ENCODE results near the gene BEST1. TPM values are rescaled to one million over a fixed set of nuclear protein-coding genes. Genes with fewer than 3 reads are reported as not detected.

BEST1 gene
- total and polyA plus RNA-seq, 2 of the 13 experiments (the other 11 are each of a cell fraction or from before 2014, with no cell fraction given), result 0.09 to 0.65 TPM

GRCh38 chr11:62001450-62002191, 51.5 kb downstream of the BEST1 start (continued):
- TF ChIP-seq NCOR1 (IDR thresholded peaks at IDR 0.05; ENCODE audit: borderline replicate concordance, low read length) (peak; percentile 45; the same call in 1 of the 2 replicates), ZNF761 (CRISPR knock-in tag; conservative IDR thresholded peaks at IDR 0.05) (no peak), DMAP1 (CRISPR knock-in tag; IDR thresholded peaks at IDR 0.05) (peak; percentile 69; the same call in 1 of the 2 replicates), SMC3 (IDR thresholded peaks at IDR 0.05; ENCODE audit: low read length) (peak; percentile 34; the same call in 1 of the 2 replicates), GABPA (IDR thresholded peaks at IDR 0.05; ENCODE audit: low read depth, low read length) (no peak), GABPA (CRISPR knock-in tag; IDR thresholded peaks at IDR 0.05; ENCODE audit: low read depth) (peak; percentile 53), FOXP1 (IDR thresholded peaks at IDR 0.05) (no peak), FOXP1 (CRISPR knock-in tag; IDR thresholded peaks at IDR 0.05) (0 out of 2 replicates have a peak, but pooled peaks have one; percentile 10), MAZ (IDR thresholded peaks at IDR 0.05; ENCODE audit: borderline replicate concordance, low read depth, low read length) (0 out of 2 replicates have a peak, but pooled peaks have one; percentile 7), MAZ (CRISPR knock-in tag; IDR thresholded peaks at IDR 0.05; ENCODE audit: low read depth) (no peak; the same call in 1 of the 2 replicates), HOXA5 (CRISPR knock-in tag; IDR thresholded peaks at IDR 0.05) (peak; percentile 71; the same call in 1 of the 2 replicates), MIER2 (CRISPR knock-in tag; IDR thresholded peaks at IDR 0.05) (peak; percentile 57), ZMAT3 (CRISPR knock-in tag; conservative IDR thresholded peaks at IDR 0.05) (no peak), ATF3 (CRISPR knock-in tag; IDR thresholded peaks at IDR 0.05) (peak; percentile 64; the same call in 1 of the 2 replicates), ZNF382 (CRISPR knock-in tag; IDR thresholded peaks at IDR 0.05; ENCODE audit: borderline replicate concordance) (no peak), ZNF33A (CRISPR knock-in tag; IDR thresholded peaks at IDR 0.05; ENCODE audit: borderline replicate concordance) (peak; percentile 39; the same call in 1 of the 2 replicates), NFRKB (IDR thresholded peaks at IDR 0.05) (no peak), DRAP1 (CRISPR knock-in tag; IDR thresholded peaks at IDR 0.05) (peak; percentile 74; the same call in 1 of the 2 replicates), ZKSCAN8 (CRISPR knock-in tag; IDR thresholded peaks at IDR 0.05; ENCODE audit: borderline replicate concordance) (peak; percentile 73; the same call in 1 of the 2 replicates), ZNF652 (CRISPR knock-in tag; IDR thresholded peaks at IDR 0.05; ENCODE audit: borderline replicate concordance, low read depth) (peak; percentile 26; the same call in 1 of the 2 replicates), EHMT2 (IDR thresholded peaks at IDR 0.05; ENCODE audit: borderline replicate concordance, low read depth, low read length) (no peak), ZNF557 (CRISPR knock-in tag; IDR thresholded peaks at IDR 0.05) (no peak), ZNF710 (CRISPR knock-in tag; IDR thresholded peaks at IDR 0.05; ENCODE audit: borderline replicate concordance) (peak; percentile 78; the same call in 1 of the 2 replicates), ZNF331 (CRISPR knock-in tag; IDR thresholded peaks at IDR 0.05) (peak; percentile 72), RFXAP (CRISPR knock-in tag; IDR thresholded peaks at IDR 0.05; ENCODE audit: borderline replicate concordance) (0 out of 2 replicates have a peak, but pooled peaks have one; percentile 35)
